HG02938 (cell line): ENCODE measurements around the gene PCDHB6.
"Not testable (repeated sequence)": the region's sequence is repeated elsewhere in the genome, so short reads cannot be mapped to it uniquely, and the experiment has no call there.

ENCODE experiments used
- ATAC-seq: cut with Tn5 transposase; IDR thresholded peaks from one replicate; pipeline ENCODE4 v1.9.1; 2021; ENCODE audit warnings: mild to moderate bottlenecking, moderate library complexity; ENCODE audit not compliant: unreplicated experiment

The PCDHB6 gene

GRCh38 chr5:141157901-141158300, 8.0 kb downstream of the PCDHB6 start:
- ATAC-seq = not testable (repeated sequence)

GRCh38 chr5:141172381-141173204, 22.7 kb downstream of the PCDHB6 start, which contains the start of gene PCDHB7:
PCDHB7 (plus strand) TSS chr5:141172644; CDS start chr5:141172836, 192 bp downstream.
- ATAC-seq = no peak

GRCh38 chr5:141174291-141175104, 24.6 kb downstream of the PCDHB6 start:
- ATAC-seq = not testable (repeated sequence)

GRCh38 chr5:141175933-141176332, 26.1 kb downstream of the PCDHB6 start:
- ATAC-seq = no peak

GRCh38 chr5:141177577-141178191, 27.8 kb downstream of the PCDHB6 start, which contains the start of gene PCDHB8:
PCDHB8 (plus strand) TSS chr5:141177790; CDS start chr5:141178035, 245 bp downstream.
- not testable (repeated sequence) for ATAC-seq

- not testable (repeated sequence) for ATAC-seq
Measured at GRCh38 chr5:141179371-141179770, 29.5 kb downstream of the PCDHB6 start.

- ATAC-seq = not testable (repeated sequence)
Measured at GRCh38 chr5:141179876-141180275, 30.0 kb downstream of the PCDHB6 start.

- no peak for ATAC-seq
Measured at GRCh38 chr5:141180313-141180712, 30.5 kb downstream of the PCDHB6 start.

- ATAC-seq = no peak
Measured at GRCh38 chr5:141182248-141182647, 32.4 kb downstream of the PCDHB6 start, which contains the start of gene PCDHB16. PCDHB16 (plus strand) TSS chr5:141182387; CDS start chr5:141182560, 173 bp downstream.

- not testable (repeated sequence) for ATAC-seq
Measured at GRCh38 chr5:141184117-141184855, 34.4 kb downstream of the PCDHB6 start.

GRCh38 chr5:141186897-141187512, 37.1 kb downstream of the PCDHB6 start, which contains the start of gene PCDHB9:
PCDHB9 (plus strand) TSS chr5:141187161; CDS start chr5:141187319, 158 bp downstream.
- no peak for ATAC-seq

GRCh38 chr5:141188682-141189081, 38.8 kb downstream of the PCDHB6 start:
- not testable (repeated sequence) for ATAC-seq

GRCh38 chr5:141189131-141189530, 39.3 kb downstream of the PCDHB6 start:
- ATAC-seq = not testable (repeated sequence)

GRCh38 chr5:141192110-141192725, 42.4 kb downstream of the PCDHB6 start, which contains the start of gene PCDHB10:
PCDHB10 (plus strand) TSS chr5:141192353; CDS start chr5:141192553, 200 bp downstream.
- no peak for ATAC-seq

- not testable (repeated sequence) for ATAC-seq
Measured at GRCh38 chr5:141194332-141194731, 44.5 kb downstream of the PCDHB6 start.

- ATAC-seq = no peak
Measured at GRCh38 chr5:141196363-141196762, 46.5 kb downstream of the PCDHB6 start.

GRCh38 chr5:141199359-141200235, 49.7 kb downstream of the PCDHB6 start, which contains the start of gene PCDHB11:
PCDHB11 (plus strand) TSS chr5:141199627; CDS start chr5:141199775, 148 bp downstream.
- ATAC-seq = no peak

- not testable (repeated sequence) for ATAC-seq
Measured at GRCh38 chr5:141201126-141201525, 51.3 kb downstream of the PCDHB6 start.
